Measurements from ENCODE around the gene MYCN.
"Not testable (repeated sequence)": the region's sequence is repeated elsewhere in the genome, so short reads cannot be mapped to it uniquely, and the experiment has no call there.

MYCN gene

GRCh38 chr2:15916336-15916735, 24.0 kb upstream of the MYCN start:
- H3K27me3 Mint-ChIP-seq, result peaks cover 9% of the 10 kb centered on the region
- H3K4me1 Mint-ChIP-seq (ENCODE audit: low read depth), result no peaks in the 10 kb centered on the region
- no peaks in the 10 kb centered on the region for H3K9me3 Mint-ChIP-seq (ENCODE audit: low read depth)
- H3K36me3 Mint-ChIP-seq, result no peaks in the 10 kb centered on the region
- no peak overlapping the region for H3K4me3 Mint-ChIP-seq
- no peak overlapping the region for H3K27ac Mint-ChIP-seq

DNA sequence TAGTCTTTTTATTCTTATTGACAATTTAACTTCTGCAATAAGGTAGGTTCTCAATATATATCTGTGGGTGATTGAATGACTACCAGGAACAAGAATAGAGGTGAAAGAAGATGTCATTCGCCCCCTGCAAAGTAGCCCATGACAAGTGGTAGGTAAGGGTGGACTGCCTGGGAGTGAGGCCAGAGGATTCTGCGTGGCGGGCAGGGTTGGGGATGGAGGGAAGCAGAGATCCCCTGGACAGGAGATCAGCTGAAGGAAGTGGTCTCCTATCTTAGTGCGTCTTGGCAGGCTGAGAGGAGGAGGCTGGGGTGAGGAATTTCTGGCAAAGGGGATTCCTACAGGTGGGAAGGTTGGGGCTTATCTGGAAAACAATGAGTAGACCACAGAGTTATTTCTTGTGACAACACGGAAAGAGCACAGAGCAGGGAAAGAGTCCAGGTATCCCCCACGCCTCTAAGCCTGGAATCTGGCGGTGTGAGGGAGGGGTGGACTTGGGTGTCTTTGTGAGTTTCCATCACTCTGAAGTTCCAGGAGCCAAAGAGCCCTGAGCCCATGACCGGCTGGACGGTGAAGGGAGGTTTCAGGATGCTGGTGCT, 21.5 kb upstream of the MYCN start:
- Mint-ChIP-seq H3K4me1 (ENCODE audit: low read depth) (no peaks in the 10 kb centered on the region), H3K36me3 (no peaks in the 10 kb centered on the region), H3K9me3 (ENCODE audit: low read depth) (no peaks in the 10 kb centered on the region)

GRCh38 chr2:15919716-15920434, 20.5 kb upstream of the MYCN start:
- H3K4me3 Mint-ChIP-seq, result no peak overlapping the region
- peaks cover 9% of the 10 kb centered on the region for H3K27me3 Mint-ChIP-seq
- H3K36me3 Mint-ChIP-seq, result no peaks in the 10 kb centered on the region
- no peak overlapping the region for H3K27ac Mint-ChIP-seq
- H3K9me3 Mint-ChIP-seq (ENCODE audit: low read depth), result no peaks in the 10 kb centered on the region
- no peaks in the 10 kb centered on the region for H3K4me1 Mint-ChIP-seq (ENCODE audit: low read depth)

More for the DNA sequence above, 21.5 kb upstream of the MYCN start:
- Mint-ChIP-seq H3K27ac (no peak overlapping the region), H3K27me3 (peaks cover 9% of the 10 kb centered on the region), H3K4me3 (no peak overlapping the region)

- Mint-ChIP-seq H3K4me1 (ENCODE audit: low read depth) (no peaks in the 10 kb centered on the region), H3K36me3 (no peaks in the 10 kb centered on the region), H3K27me3 (peaks cover 9% of the 10 kb centered on the region), H3K4me3 (no peak overlapping the region), H3K27ac (no peak overlapping the region), H3K9me3 (ENCODE audit: low read depth) (no peaks in the 10 kb centered on the region)
Measured at GRCh38 chr2:15920696-15921095, 19.7 kb upstream of the MYCN start.

GRCh38 chr2:15923597-15923996, 16.8 kb upstream of the MYCN start:
- no peaks in the 10 kb centered on the region for H3K36me3 Mint-ChIP-seq
- H3K4me3 Mint-ChIP-seq, result no peak overlapping the region
- peaks cover 7% of the 10 kb centered on the region for H3K27me3 Mint-ChIP-seq
- no peaks in the 10 kb centered on the region for H3K9me3 Mint-ChIP-seq (ENCODE audit: low read depth)
- no peak overlapping the region for H3K27ac Mint-ChIP-seq
- H3K4me1 Mint-ChIP-seq (ENCODE audit: low read depth), result no peaks in the 10 kb centered on the region

DNA sequence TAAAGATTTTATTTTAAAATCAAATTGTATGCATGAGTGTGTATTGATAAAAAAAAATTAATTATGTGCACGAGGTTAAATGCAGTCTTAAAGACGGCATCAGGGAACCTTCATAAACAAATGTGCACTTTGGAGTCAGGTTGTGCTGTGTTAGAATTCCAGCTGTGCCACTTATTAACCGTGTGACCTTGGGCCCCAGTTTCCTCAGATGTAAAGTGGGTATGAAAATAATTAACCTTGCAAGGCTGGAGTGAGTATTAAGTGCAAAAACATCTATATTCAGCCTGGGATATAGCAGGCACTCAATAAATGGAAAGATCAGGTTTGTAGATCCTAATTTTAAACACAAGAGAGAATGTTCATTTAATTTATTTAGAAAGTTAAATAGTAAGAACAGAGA, 14.5 kb upstream of the MYCN start:
- no peak overlapping the region for H3K27ac Mint-ChIP-seq
- H3K4me1 Mint-ChIP-seq (ENCODE audit: low read depth), result no peaks in the 10 kb centered on the region
- peaks cover 3% of the 10 kb centered on the region for H3K27me3 Mint-ChIP-seq
- H3K36me3 Mint-ChIP-seq, result no peaks in the 10 kb centered on the region
- no peaks in the 10 kb centered on the region for H3K9me3 Mint-ChIP-seq (ENCODE audit: low read depth)
- H3K4me3 Mint-ChIP-seq, result no peak overlapping the region

- H3K4me3 Mint-ChIP-seq, result no peak overlapping the region
- H3K27me3 Mint-ChIP-seq, result peaks cover 3% of the 10 kb centered on the region
- no peaks in the 10 kb centered on the region for H3K4me1 Mint-ChIP-seq (ENCODE audit: low read depth)
- H3K36me3 Mint-ChIP-seq, result no peaks in the 10 kb centered on the region
- no peak overlapping the region for H3K27ac Mint-ChIP-seq
- no peaks in the 10 kb centered on the region for H3K9me3 Mint-ChIP-seq (ENCODE audit: low read depth)
Measured at GRCh38 chr2:15926252-15926651, 14.1 kb upstream of the MYCN start.

GRCh38 chr2:15927551-15928218, 12.7 kb upstream of the MYCN start:
- peaks cover 3% of the 10 kb centered on the region for H3K27me3 Mint-ChIP-seq
- H3K4me1 Mint-ChIP-seq (ENCODE audit: low read depth), result no peaks in the 10 kb centered on the region
- no peaks in the 10 kb centered on the region for H3K9me3 Mint-ChIP-seq (ENCODE audit: low read depth)

GRCh38 chr2:15929008-15929407, 11.3 kb upstream of the MYCN start:
- H3K9me3 Mint-ChIP-seq (ENCODE audit: low read depth); H3K4me1 Mint-ChIP-seq (ENCODE audit: low read depth); H3K27me3 Mint-ChIP-seq; H3K27ac Mint-ChIP-seq; H3K4me3 Mint-ChIP-seq; H3K36me3 Mint-ChIP-seq: not testable (repeated sequence)

More at GRCh38 chr2:15927551-15928218, 12.7 kb upstream of the MYCN start:
- Mint-ChIP-seq H3K27ac (no peak overlapping the region), H3K4me3 (no peak overlapping the region), H3K36me3 (no peaks in the 10 kb centered on the region)

GRCh38 chr2:15929861-15930260, 10.5 kb upstream of the MYCN start:
- H3K36me3 Mint-ChIP-seq, result no peaks in the 10 kb centered on the region
- H3K27me3 Mint-ChIP-seq, result peaks cover 3% of the 10 kb centered on the region
- no peak overlapping the region for H3K4me3 Mint-ChIP-seq
- no peaks in the 10 kb centered on the region for H3K4me1 Mint-ChIP-seq (ENCODE audit: low read depth)
- H3K9me3 Mint-ChIP-seq (ENCODE audit: low read depth), result no peaks in the 10 kb centered on the region
- H3K27ac Mint-ChIP-seq, result no peak overlapping the region

GRCh38 chr2:15930589-15931318, 9.6 kb upstream of the MYCN start:
- no peaks in the 10 kb centered on the region for H3K36me3 Mint-ChIP-seq
- peaks cover 5% of the 10 kb centered on the region for H3K27me3 Mint-ChIP-seq
- no peaks in the 10 kb centered on the region for H3K4me1 Mint-ChIP-seq (ENCODE audit: low read depth)
- no peak overlapping the region for H3K4me3 Mint-ChIP-seq
- no peak overlapping the region for H3K27ac Mint-ChIP-seq
- H3K9me3 Mint-ChIP-seq (ENCODE audit: low read depth), result no peaks in the 10 kb centered on the region

- H3K27me3 Mint-ChIP-seq, result peaks cover 3% of the 10 kb centered on the region
- H3K4me3 Mint-ChIP-seq, result no peak overlapping the region
- H3K9me3 Mint-ChIP-seq (ENCODE audit: low read depth), result no peaks in the 10 kb centered on the region
- no peak overlapping the region for H3K27ac Mint-ChIP-seq
- no peaks in the 10 kb centered on the region for H3K36me3 Mint-ChIP-seq
- H3K4me1 Mint-ChIP-seq (ENCODE audit: low read depth), result no peaks in the 10 kb centered on the region
Measured at GRCh38 chr2:15931319-15931890, 8.9 kb upstream of the MYCN start.

GRCh38 chr2:15931950-15932349, 8.4 kb upstream of the MYCN start:
- H3K9me3 Mint-ChIP-seq (ENCODE audit: low read depth), result no peaks in the 10 kb centered on the region
- peaks cover 4% of the 10 kb centered on the region for H3K27me3 Mint-ChIP-seq
- no peaks in the 10 kb centered on the region for H3K4me1 Mint-ChIP-seq (ENCODE audit: low read depth)
- H3K36me3 Mint-ChIP-seq, result no peaks in the 10 kb centered on the region
- no peak overlapping the region for H3K4me3 Mint-ChIP-seq
- H3K27ac Mint-ChIP-seq, result no peak overlapping the region

- Mint-ChIP-seq H3K27ac (no peak overlapping the region), H3K4me3 (no peak overlapping the region), H3K27me3 (peaks cover 10% of the 10 kb centered on the region), H3K4me1 (ENCODE audit: low read depth) (no peaks in the 10 kb centered on the region), H3K36me3 (no peaks in the 10 kb centered on the region), H3K9me3 (ENCODE audit: low read depth) (no peaks in the 10 kb centered on the region)
Measured at GRCh38 chr2:15932394-15933183, 7.8 kb upstream of the MYCN start.
